ENCODE results near the gene MAPK12. TPM values are rescaled to one million over a fixed set of nuclear protein-coding genes. Genes with fewer than 3 reads are reported as not detected.

MAPK12 gene
- total and polyA plus RNA-seq, 2 donors (not counting 3 experiments of a cell fraction or from before 2014, with no cell fraction given) = 72.3 to 86.8 TPM

DNA sequence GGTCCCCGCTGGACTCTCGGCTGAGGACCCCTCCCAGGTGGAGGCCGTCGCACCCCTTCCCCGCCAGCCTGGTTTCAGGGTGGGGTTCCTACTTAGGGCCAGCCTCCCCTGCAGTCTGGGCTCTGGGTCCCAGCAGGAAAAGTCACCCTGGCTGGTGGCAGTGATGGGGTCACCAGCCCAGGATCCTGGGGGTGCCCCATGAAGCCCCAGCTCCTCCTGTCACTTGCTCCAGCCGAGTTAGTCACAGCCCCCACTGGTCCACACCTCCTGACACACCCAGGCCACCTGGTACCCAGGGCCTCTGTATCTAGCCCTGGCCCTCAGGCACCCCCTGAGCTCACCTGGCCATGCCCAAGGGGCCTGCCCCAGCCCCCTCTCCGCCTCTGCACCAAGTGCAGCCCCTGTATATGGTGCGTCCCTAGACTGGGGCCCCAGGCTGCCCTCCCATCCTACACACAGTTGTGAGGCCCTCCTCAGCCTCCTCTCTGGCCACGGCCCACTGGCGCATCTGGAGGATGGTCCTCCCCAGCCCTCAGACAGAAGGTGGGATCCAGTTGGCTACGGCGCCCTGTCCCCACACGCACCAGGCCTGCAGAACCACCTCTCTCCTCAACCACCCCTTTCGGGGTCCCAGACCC, 39.3 kb upstream of the MAPK12 start:
- no peaks in the 10 kb centered on the region for H3K9me1 ChIP-seq (replicated peaks; ENCODE audit: control insufficient read depth, extremely low read depth, insufficient read depth, low read length)
- FAIRE-seq = no peak
- no peak overlapping the region for H3K4me2 ChIP-seq (ENCODE audit: insufficient read depth, low read length)
- TF ChIP-seq, protein P1, sequence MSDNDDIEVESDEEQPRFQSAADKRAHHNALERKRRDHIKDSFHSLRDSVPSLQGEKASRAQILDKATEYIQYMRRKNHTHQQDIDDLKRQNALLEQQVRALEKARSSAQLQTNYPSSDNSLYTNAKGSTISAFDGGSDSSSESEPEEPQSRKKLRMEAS (IDR thresholded peaks at IDR 0.05; ENCODE audit: insufficient read depth, insufficient read length) = no peak
- TF ChIP-seq GATA2 (IDR thresholded peaks at IDR 0.05; ENCODE audit: insufficient read depth, insufficient read length, low read depth, low read length) = no peak
- TF ChIP-seq JUN (IDR thresholded peaks at IDR 0.05; ENCODE audit: borderline replicate concordance, insufficient read depth, insufficient read length, low read depth) = no peak
- no peak for TF ChIP-seq POLR2A (IDR thresholded peaks at IDR 0.05; ENCODE audit: low read depth, low read length)
- no peak for TF ChIP-seq CTCF (IDR thresholded peaks at IDR 0.05; ENCODE audit: extremely low read depth in 1 of 2, insufficient read depth in 1 of 2, low read depth in 1 of 2, low read length in 2 of 2)
- no peak for TF ChIP-seq FOS (IDR thresholded peaks at IDR 0.05; ENCODE audit: borderline replicate concordance, insufficient read depth, low read length)
- TF ChIP-seq EZH2 (IDR thresholded peaks at IDR 0.05; ENCODE audit: borderline replicate concordance, low read depth, low read length, severe bottlenecking) = no peak
- TF ChIP-seq POLR2AphosphoS5 (IDR thresholded peaks at IDR 0.05; ENCODE audit: insufficient read depth, low read depth, low read length) = no peak
- no peak for TF ChIP-seq MYC (IDR thresholded peaks at IDR 0.05; ENCODE audit: low read depth, low read length)
- H2AFZ ChIP-seq (ENCODE audit: low read depth, low read length) = no peak overlapping the region
- no peak overlapping the region for H3K4me3 ChIP-seq (replicated peaks in 1 of 3; ENCODE audit: insufficient read depth in 1 of 3, low read depth in 1 of 3, low read length in 3 of 3)
- H3K27ac ChIP-seq (ENCODE audit: insufficient read depth, low read depth, low read length) = no peak overlapping the region
- intact Hi-C loops (cut with micrococcal nuclease) (no loop called here), dilution Hi-C loops (cut with MboI; ENCODE audit: extremely low pct_ligation_motif_present, low sequenced_read_pairs) (no loop called here)
- no peak for DNase-seq (ENCODE audit: low read depth, low spot score)
- H3K36me3 ChIP-seq (ENCODE audit: control insufficient read depth in 2 of 2, extremely low read depth in 1 of 2, insufficient read depth in 2 of 2, low read length in 2 of 2) = peaks cover 0 to 6% of the 10 kb centered on the region in 2 experiments
- peaks cover 93% of the 10 kb centered on the region for H3K79me2 ChIP-seq (ENCODE audit: control insufficient read depth, insufficient read depth, low read length)
- H3K27me3 ChIP-seq (ENCODE audit: control insufficient read depth in 2 of 2, insufficient read depth in 2 of 2, low read length in 2 of 2) = no peaks in the 10 kb centered on the region
- ChIA-PET POLR2A (no interaction called here), CTCF (no interaction called here)
- H3K9ac ChIP-seq (replicated peaks; ENCODE audit: extremely low read depth, insufficient read depth, low read length) = no peak overlapping the region
- BruUV-seq (replicated peaks) = no TSS peak
- no peaks in the 10 kb centered on the region for H3K9me3 ChIP-seq (replicated peaks; ENCODE audit: control insufficient read depth, insufficient read depth, low read length)
- peaks cover 18% of the 10 kb centered on the region for H3K4me1 ChIP-seq (ENCODE audit: control insufficient read depth, extremely low read depth, insufficient read depth, low read length)
- no peaks in the 10 kb centered on the region for H4K20me1 ChIP-seq (replicated peaks; ENCODE audit: control insufficient read depth, extremely low read depth, insufficient read depth, low read length)

Data from endothelial cell of umbilical vein (primary cell).